HEK293T (cell line): ENCODE measurements around the gene KRT20.

Experiments
- CTCF ChIA-PET: fragments of 350-600 bp; formaldehyde crosslinking; extraction: SDS; loops from one replicate; lab custom pipeline; 2021; ENCODE audit warnings: antibody characterized with exemption, inconsistent platforms; lab: Yijun Ruan, JAX
- POLR2A ChIA-PET: fragments of 350-600 bp; formaldehyde crosslinking; extraction: SDS; loops from one replicate; lab custom pipeline; 2020; ENCODE audit warnings: antibody characterized with exemption, inconsistent platforms; lab: Yijun Ruan, JAX
- DNase-seq: peaks from one replicate; pipeline ENCODE4 v3.0.0; 2012; ENCODE audit warnings: mixed read lengths; ENCODE audit errors: extremely low spot score
- ARNT ChIP-seq: fragments of 450-650 bp; IDR thresholded peaks from 2 replicates; pipeline ENCODE4 v1.6.1; 2017; ENCODE audit warnings: mild to moderate bottlenecking
- BHLHE40 ChIP-seq: fragments of 450-650 bp; IDR thresholded peaks from 2 replicates; pipeline ENCODE4 v1.6.1; 2016; ENCODE audit warnings: mild to moderate bottlenecking, moderate library complexity, borderline replicate concordance
- CTBP1 ChIP-seq: fragments of 450-650 bp; IDR thresholded peaks from 2 replicates; pipeline ENCODE4 v1.6.1; 2016; ENCODE audit warnings: borderline replicate concordance
- ELF4 ChIP-seq: fragments of 450-650 bp; IDR thresholded peaks from 2 replicates; pipeline ENCODE4 v1.6.1; 2017; ENCODE audit warnings: antibody characterized with exemption
- FOXA1 ChIP-seq: fragments of 450-650 bp; IDR thresholded peaks from 2 replicates; pipeline ENCODE4 v1.6.1; 2016; ENCODE audit warnings: mild to moderate bottlenecking
- FOXK2 ChIP-seq: fragments of 450-650 bp; IDR thresholded peaks from 2 replicates; pipeline ENCODE4 v1.6.1; 2016; ENCODE audit warnings: mild to moderate bottlenecking
- FOXM1 ChIP-seq: fragments of 450-650 bp; IDR thresholded peaks from 2 replicates; pipeline ENCODE4 v1.6.1; 2017; ENCODE audit warnings: mild to moderate bottlenecking, borderline replicate concordance
- HDGF ChIP-seq: fragments of 450-650 bp; IDR thresholded peaks from 2 replicates; pipeline ENCODE4 v1.6.1; 2017; ENCODE audit warnings: antibody characterized with exemption, borderline replicate concordance
- L3MBTL2 ChIP-seq: fragments of 450-650 bp; conservative IDR thresholded peaks from 2 replicates; pipeline ENCODE4 v1.6.1; 2016; ENCODE audit warnings: mild to moderate bottlenecking
- LEF1 ChIP-seq: fragments of 450-650 bp; IDR thresholded peaks from 2 replicates; pipeline ENCODE4 v1.6.1; 2017; ENCODE audit warnings: mild to moderate bottlenecking, borderline replicate concordance
- NFRKB ChIP-seq: fragments of 450-650 bp; IDR thresholded peaks from 2 replicates; pipeline ENCODE4 v1.6.1; 2016; ENCODE audit warnings: mild to moderate bottlenecking, moderate library complexity
- SP1 ChIP-seq: fragments of 450-650 bp; IDR thresholded peaks from 2 replicates; pipeline ENCODE4 v1.6.1; 2017
- SUZ12 ChIP-seq: fragments of 450-650 bp; IDR thresholded peaks from 2 replicates; pipeline ENCODE4 v1.6.1; 2016; ENCODE audit warnings: mild to moderate bottlenecking
- TARDBP ChIP-seq: fragments of 450-650 bp; IDR thresholded peaks from 2 replicates; pipeline ENCODE4 v1.6.1; 2016
- ZNF384 ChIP-seq: fragments of 450-650 bp; IDR thresholded peaks from 2 replicates; pipeline ENCODE4 v1.6.1; 2016
- TF ChIP-seq, protein P1 (sequence below): fragments of 450-650 bp; IDR thresholded peaks from 2 replicates; pipeline ENCODE4 v1.6.1; 2016

Gene KRT20

DNA sequence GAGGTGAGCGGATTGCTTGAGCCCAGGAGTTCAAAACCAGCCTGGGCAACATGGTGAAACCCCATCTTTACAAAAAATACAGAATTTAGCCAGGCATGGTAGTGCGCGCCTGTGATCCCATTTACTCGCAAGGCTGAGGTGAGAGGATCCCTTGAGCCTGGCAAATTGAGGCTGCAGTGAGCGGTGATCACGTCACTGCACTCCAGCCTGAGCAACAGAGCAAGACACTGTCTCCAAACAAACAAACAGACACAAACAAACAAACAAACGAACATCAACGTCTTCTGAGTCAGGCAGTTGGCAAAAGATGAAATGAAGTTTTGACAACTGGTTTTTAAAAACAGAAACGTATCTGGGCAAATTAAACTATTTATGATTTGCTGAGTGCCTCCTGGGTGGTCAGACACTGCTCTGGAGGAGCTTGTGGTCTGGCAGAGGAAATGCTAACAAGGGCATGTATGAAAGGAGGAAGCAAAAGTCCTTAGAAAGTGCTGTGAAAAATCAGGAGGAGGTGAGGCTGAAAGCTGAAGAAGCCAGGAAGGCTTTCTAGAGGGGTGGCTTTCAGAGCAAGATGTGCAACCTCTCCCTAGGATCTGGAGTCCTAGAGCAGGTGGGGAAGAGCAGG is 10.2 kb upstream of the KRT20 start:
- TF ChIP-seq, protein P1, sequence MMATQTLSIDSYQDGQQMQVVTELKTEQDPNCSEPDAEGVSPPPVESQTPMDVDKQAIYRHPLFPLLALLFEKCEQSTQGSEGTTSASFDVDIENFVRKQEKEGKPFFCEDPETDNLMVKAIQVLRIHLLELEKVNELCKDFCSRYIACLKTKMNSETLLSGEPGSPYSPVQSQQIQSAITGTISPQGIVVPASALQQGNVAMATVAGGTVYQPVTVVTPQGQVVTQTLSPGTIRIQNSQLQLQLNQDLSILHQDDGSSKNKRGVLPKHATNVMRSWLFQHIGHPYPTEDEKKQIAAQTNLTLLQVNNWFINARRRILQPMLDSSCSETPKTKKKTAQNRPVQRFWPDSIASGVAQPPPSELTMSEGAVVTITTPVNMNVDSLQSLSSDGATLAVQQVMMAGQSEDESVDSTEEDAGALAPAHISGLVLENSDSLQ: no peak
- TF ChIP-seq BHLHE40 (no peak), FOXM1 (no peak), FOXA1 (no peak), HDGF (no peak), ARNT (no peak), L3MBTL2 (no peak), ZNF384 (no peak)
- CTCF ChIA-PET: interaction anchor here (0.6 kb wide), 2 partner anchors 43 to 595 kb away, joined by 3 read pairs; no protein-coding TSS in a partner anchor
- POLR2A ChIA-PET: no interaction called here
- DNase-seq: no peak

DNA sequence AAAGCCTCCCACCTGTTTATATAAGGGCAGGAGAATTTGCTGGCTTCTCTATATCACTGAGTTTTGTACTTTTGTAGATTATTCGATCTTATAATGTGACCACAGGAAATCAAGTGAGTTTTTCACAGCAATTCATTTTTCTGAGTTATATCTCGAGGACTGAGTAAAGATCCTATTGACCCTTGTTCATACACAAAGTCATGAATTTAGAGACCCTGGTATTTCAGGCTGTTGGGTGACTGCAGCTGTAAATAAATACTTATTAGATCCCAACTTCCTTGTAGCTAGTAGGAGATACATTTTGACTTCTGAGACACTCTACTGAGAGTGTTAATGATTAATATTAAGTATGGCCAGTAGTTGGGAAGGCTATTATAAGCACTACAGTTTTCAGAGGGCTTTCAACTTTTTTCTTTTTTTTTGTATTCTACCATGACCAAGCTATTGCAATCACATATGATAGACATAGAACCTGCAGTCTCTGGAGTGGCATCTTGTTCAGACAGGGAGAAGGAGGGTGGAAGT is 3.2 kb upstream of the KRT20 start:
- TF ChIP-seq, protein P1: no peak
- TF ChIP-seq L3MBTL2 (no peak), NFRKB (no peak), SUZ12 (no peak), ZNF384 (no peak), LEF1 (no peak), HDGF (no peak), TARDBP (no peak), FOXK2 (no peak), ARNT (no peak), BHLHE40 (no peak), CTBP1 (no peak), FOXM1 (no peak), SP1 (no peak)

GRCh38 chr17:40886090-40886489 is 1.0 kb upstream of the KRT20 start:
- POLR2A ChIA-PET: no interaction called here
- CTCF ChIA-PET: interaction anchor here (1.2 to 3.0 kb wide), 2 partner anchors 13 to 15 kb away, joined by 5 to 7 read pairs; no protein-coding TSS in a partner anchor
- no peak for TF ChIP-seq FOXM1
- TF ChIP-seq ZNF384: no peak
- TF ChIP-seq ARNT: no peak
- TF ChIP-seq, protein P1: no peak
- TF ChIP-seq LEF1: no peak
- DNase-seq: no peak

More for the DNA sequence above, 3.2 kb upstream of the KRT20 start:
- POLR2A ChIA-PET: no interaction called here
- CTCF ChIA-PET: interaction anchor here (0.5 kb wide), 1 partner anchor 350 kb away, joined by 4 read pairs; no protein-coding TSS in a partner anchor
- no peak for DNase-seq

DNA sequence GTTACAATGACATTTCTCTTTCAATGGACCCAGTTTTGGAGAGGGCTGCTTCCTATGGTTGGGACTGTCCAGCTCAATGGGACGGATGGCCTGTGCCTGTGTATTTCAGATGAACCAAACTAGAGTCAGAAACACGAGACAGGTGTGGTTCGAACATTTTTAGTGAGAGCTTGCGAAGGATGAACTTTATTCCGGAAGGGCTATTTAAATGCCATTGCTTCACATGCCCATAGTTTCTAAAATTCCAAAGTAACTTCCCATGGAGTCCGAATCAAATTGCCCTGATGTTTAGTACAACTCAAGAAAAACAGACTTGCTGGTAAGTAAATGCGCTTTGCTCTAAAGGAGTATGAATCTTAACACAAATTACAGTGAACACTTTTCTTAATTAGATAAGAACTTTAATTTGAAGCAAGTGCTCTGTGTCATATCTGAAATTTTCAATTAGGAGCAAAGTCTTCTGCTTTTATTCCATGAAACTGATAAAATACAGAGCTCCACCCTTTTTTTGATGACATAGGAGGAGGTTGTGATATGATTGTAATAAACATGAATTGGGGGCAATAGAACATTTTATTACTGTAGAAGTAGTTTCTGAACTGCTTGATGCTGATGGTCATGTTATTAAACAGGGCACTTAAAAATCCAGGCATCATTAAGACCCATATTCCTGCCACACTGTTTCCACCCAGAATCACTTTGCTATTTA is 1.3 kb downstream of the KRT20 start:
- POLR2A ChIA-PET: no interaction called here
- no peak for TF ChIP-seq L3MBTL2
- TF ChIP-seq LEF1: no peak
- no peak for TF ChIP-seq ELF4
- no peak for TF ChIP-seq TARDBP
- no peak for TF ChIP-seq FOXK2
- TF ChIP-seq FOXA1: no peak
- no peak for TF ChIP-seq HDGF
- TF ChIP-seq, protein P1: no peak
- no peak for TF ChIP-seq FOXM1
- no peak for TF ChIP-seq ZNF384
- TF ChIP-seq NFRKB: no peak
- no peak for TF ChIP-seq ARNT
- TF ChIP-seq SP1: no peak
- no peak for TF ChIP-seq SUZ12
- TF ChIP-seq CTBP1: no peak
- TF ChIP-seq BHLHE40: no peak
- CTCF ChIA-PET: interaction anchor here (3.0 kb wide), 1 partner anchor 18 kb away, joined by 7 read pairs; no protein-coding TSS in a partner anchor
- no peak for DNase-seq

GRCh38 chr17:40883031-40883430 is 2.0 kb downstream of the KRT20 start:
- no peak for DNase-seq
- TF ChIP-seq HDGF (no peak), NFRKB (no peak), FOXK2 (no peak), FOXA1 (no peak), TARDBP (no peak), BHLHE40 (no peak), CTBP1 (no peak), ZNF384 (no peak), ELF4 (no peak), SUZ12 (no peak), LEF1 (no peak), ARNT (no peak), L3MBTL2 (no peak), FOXM1 (no peak)
- TF ChIP-seq, protein P1: no peak
- ChIA-PET CTCF (no interaction called here), POLR2A (no interaction called here)
